HG02763 (cell line): ENCODE measurements around the gene STK16.
A peak's percentile ranks its signal among the peaks of the same experiment; 100 is the strongest.
"Not testable (repeated sequence)": the region's sequence is repeated elsewhere in the genome, so short reads cannot be mapped to it uniquely, and the experiment has no call there.

ENCODE experiments used
- ATAC-seq: cut with Tn5 transposase; IDR thresholded peaks from one replicate; pipeline ENCODE4 v1.9.1; 2021; ENCODE audit warnings: mild to moderate bottlenecking, moderate library complexity; ENCODE audit not compliant: unreplicated experiment

The STK16 gene

GRCh38 chr2:219286436-219287115, 41.3 kb downstream of the STK16 start:
- ATAC-seq, result no peak

- not testable (repeated sequence) for ATAC-seq
These were observed 41.8 kb downstream of the STK16 start for GRCh38 chr2:219287116-219287440.

GRCh38 chr2:219287580-219288265, 42.4 kb downstream of the STK16 start:
- no peak for ATAC-seq

- ATAC-seq, result no peak
These were observed 43.9 kb downstream of the STK16 start for GRCh38 chr2:219289195-219289536.

- no peak for ATAC-seq
These were observed 44.5 kb downstream of the STK16 start for GRCh38 chr2:219289537-219290361.

GRCh38 chr2:219290381-219291171, 45.3 kb downstream of the STK16 start:
- no peak for ATAC-seq

GRCh38 chr2:219291394-219291793, 46.1 kb downstream of the STK16 start:
- no peak for ATAC-seq

GRCh38 chr2:219291910-219292490, 46.7 kb downstream of the STK16 start:
- ATAC-seq, result no peak

GRCh38 chr2:219292616-219293015, 47.3 kb downstream of the STK16 start:
- ATAC-seq, result no peak

- ATAC-seq, result no peak
These were observed 48.5 kb downstream of the STK16 start for GRCh38 chr2:219293736-219294231.

GRCh38 chr2:219294356-219295351, 49.4 kb downstream of the STK16 start:
- ATAC-seq, result peak; percentile 84

GRCh38 chr2:219296142-219296541, 50.9 kb downstream of the STK16 start:
- ATAC-seq, result no peak

- ATAC-seq, result no peak
These were observed 51.5 kb downstream of the STK16 start for GRCh38 chr2:219296631-219297391.

- no peak for ATAC-seq
These were observed 52.6 kb downstream of the STK16 start for GRCh38 chr2:219297766-219298456.

GRCh38 chr2:219298759-219299371, 53.6 kb downstream of the STK16 start:
- ATAC-seq, result no peak

- no peak for ATAC-seq
These were observed 54.1 kb downstream of the STK16 start for GRCh38 chr2:219299372-219299760.
